HEK293 (cell line): ENCODE results near the gene P3H4.

Experiments
- ZBTB20 ChIP-seq: fragments of 450-650 bp; formaldehyde crosslinking; IDR thresholded peaks from 2 replicates; pipeline ENCODE4 v1.5.1; 2016; ENCODE audit warnings: missing biosample characterization, missing genetic modification characterization
- ZNF121 ChIP-seq: fragments of 450-650 bp; formaldehyde crosslinking; IDR thresholded peaks from 2 replicates; pipeline ENCODE4 v1.5.1; 2016; ENCODE audit warnings: missing biosample characterization, missing genetic modification characterization
- ZNF157 ChIP-seq: fragments of 450-650 bp; formaldehyde crosslinking; IDR thresholded peaks from 2 replicates; pipeline ENCODE4 v1.5.1; 2016; ENCODE audit warnings: missing biosample characterization, missing genetic modification characterization
- ZNF184 ChIP-seq: fragments of 450-650 bp; IDR thresholded peaks from 2 replicates; pipeline ENCODE4 v1.5.1; 2018; ENCODE audit warnings: missing biosample characterization, mild to moderate bottlenecking, missing genetic modification characterization
- ZNF555 ChIP-seq: fragments of 450-650 bp; formaldehyde crosslinking; conservative IDR thresholded peaks from 2 replicates; pipeline ENCODE4 v1.5.1; 2017; ENCODE audit warnings: missing biosample characterization, mild to moderate bottlenecking, missing genetic modification characterization, inconsistent platforms
- ZNF596 ChIP-seq: fragments of 450-650 bp; IDR thresholded peaks from 2 replicates; pipeline ENCODE4 v1.5.0; 2018; ENCODE audit warnings: missing biosample characterization, mild to moderate bottlenecking, missing genetic modification characterization, moderate library complexity
- TF ChIP-seq, protein P1 (sequence below): fragments of 450-650 bp; formaldehyde crosslinking; IDR thresholded peaks from 2 replicates; pipeline ENCODE4 v1.5.1; 2016; ENCODE audit warnings: missing biosample characterization, missing genetic modification characterization
- TF ChIP-seq, protein P2 (sequence below): fragments of 450-650 bp; formaldehyde crosslinking; IDR thresholded peaks from 2 replicates; pipeline ENCODE4 v1.5.1; 2016; ENCODE audit warnings: missing biosample characterization, missing genetic modification characterization, low read depth
- TF ChIP-seq, protein P3 (sequence below): fragments of 450-650 bp; formaldehyde crosslinking; IDR thresholded peaks from 2 replicates; pipeline ENCODE4 v1.5.1; 2016; ENCODE audit warnings: missing biosample characterization, missing genetic modification characterization

DNA sequence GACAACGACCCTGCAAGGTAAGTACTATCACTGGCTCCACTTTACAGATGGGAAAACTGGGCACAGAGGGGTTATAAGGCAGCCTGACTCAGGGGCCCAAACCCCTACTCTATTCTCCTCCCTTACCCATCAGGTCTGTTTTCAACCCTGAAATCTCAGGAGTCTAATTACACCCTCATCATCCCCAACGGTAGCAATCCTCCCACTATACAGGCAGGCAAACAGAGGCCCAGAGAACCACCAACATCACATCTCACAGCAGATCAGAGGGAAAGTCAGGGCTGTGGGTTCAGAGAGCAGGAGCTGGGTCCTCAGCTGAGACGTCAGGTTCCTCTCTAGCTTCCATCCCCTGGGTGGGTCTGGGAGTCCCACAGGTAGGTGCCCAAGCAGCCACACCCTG, 41.8 kb downstream of the P3H4 start:
- TF ChIP-seq, protein P1, sequence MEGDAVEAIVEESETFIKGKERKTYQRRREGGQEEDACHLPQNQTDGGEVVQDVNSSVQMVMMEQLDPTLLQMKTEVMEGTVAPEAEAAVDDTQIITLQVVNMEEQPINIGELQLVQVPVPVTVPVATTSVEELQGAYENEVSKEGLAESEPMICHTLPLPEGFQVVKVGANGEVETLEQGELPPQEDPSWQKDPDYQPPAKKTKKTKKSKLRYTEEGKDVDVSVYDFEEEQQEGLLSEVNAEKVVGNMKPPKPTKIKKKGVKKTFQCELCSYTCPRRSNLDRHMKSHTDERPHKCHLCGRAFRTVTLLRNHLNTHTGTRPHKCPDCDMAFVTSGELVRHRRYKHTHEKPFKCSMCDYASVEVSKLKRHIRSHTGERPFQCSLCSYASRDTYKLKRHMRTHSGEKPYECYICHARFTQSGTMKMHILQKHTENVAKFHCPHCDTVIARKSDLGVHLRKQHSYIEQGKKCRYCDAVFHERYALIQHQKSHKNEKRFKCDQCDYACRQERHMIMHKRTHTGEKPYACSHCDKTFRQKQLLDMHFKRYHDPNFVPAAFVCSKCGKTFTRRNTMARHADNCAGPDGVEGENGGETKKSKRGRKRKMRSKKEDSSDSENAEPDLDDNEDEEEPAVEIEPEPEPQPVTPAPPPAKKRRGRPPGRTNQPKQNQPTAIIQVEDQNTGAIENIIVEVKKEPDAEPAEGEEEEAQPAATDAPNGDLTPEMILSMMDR, result no peak
- TF ChIP-seq, protein P2, sequence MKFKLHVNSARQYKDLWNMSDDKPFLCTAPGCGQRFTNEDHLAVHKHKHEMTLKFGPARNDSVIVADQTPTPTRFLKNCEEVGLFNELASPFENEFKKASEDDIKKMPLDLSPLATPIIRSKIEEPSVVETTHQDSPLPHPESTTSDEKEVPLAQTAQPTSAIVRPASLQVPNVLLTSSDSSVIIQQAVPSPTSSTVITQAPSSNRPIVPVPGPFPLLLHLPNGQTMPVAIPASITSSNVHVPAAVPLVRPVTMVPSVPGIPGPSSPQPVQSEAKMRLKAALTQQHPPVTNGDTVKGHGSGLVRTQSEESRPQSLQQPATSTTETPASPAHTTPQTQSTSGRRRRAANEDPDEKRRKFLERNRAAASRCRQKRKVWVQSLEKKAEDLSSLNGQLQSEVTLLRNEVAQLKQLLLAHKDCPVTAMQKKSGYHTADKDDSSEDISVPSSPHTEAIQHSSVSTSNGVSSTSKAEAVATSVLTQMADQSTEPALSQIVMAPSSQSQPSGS (tag by site-specific recombination), result no peak
- TF ChIP-seq ZNF121 (tag by site-specific recombination), result no peak
- TF ChIP-seq ZNF157 (tag by site-specific recombination), result no peak
- TF ChIP-seq, protein P3, sequence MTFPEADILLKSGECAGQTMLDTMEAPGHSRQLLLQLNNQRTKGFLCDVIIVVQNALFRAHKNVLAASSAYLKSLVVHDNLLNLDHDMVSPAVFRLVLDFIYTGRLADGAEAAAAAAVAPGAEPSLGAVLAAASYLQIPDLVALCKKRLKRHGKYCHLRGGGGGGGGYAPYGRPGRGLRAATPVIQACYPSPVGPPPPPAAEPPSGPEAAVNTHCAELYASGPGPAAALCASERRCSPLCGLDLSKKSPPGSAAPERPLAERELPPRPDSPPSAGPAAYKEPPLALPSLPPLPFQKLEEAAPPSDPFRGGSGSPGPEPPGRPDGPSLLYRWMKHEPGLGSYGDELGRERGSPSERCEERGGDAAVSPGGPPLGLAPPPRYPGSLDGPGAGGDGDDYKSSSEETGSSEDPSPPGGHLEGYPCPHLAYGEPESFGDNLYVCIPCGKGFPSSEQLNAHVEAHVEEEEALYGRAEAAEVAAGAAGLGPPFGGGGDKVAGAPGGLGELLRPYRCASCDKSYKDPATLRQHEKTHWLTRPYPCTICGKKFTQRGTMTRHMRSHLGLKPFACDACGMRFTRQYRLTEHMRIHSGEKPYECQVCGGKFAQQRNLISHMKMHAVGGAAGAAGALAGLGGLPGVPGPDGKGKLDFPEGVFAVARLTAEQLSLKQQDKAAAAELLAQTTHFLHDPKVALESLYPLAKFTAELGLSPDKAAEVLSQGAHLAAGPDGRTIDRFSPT (tag by site-specific recombination), result no peak
- no peak for TF ChIP-seq ZNF596
- no peak for TF ChIP-seq ZBTB20
- no peak for TF ChIP-seq ZNF555 (tag by site-specific recombination)
- no peak for TF ChIP-seq ZNF184 (tag by site-specific recombination)
